NCI-H526 (cell line): ENCODE results near the gene B4GALT7.
"Not testable (repeated sequence)": the region's sequence is repeated elsewhere in the genome, so short reads cannot be mapped to it uniquely, and the experiment has no call there.

Experiments
- DNase-seq, 2 experiments: peaks; one replicate each; lab custom pipeline; 2025; lab: John Stamatoyannopoulos, UW

B4GALT7 gene

GRCh38 chr5:177599731-177600507 is at the start of gene B4GALT7:
Gene B4GALT7 (plus strand): TSS chr5:177600132. CDS start chr5:177600211, 79 bp downstream.
- DNase-seq, result peak in 1 of 2 experiments; percentile 87

- no peak for DNase-seq
Observed at GRCh38 chr5:177552839-177553455, 47.0 kb upstream of the B4GALT7 start.

- peak in 1 of 2 experiments; percentile 47 for DNase-seq
Observed at GRCh38 chr5:177553671-177554429, 46.1 kb upstream of the B4GALT7 start.

- DNase-seq, result peak; percentile 76 to 90
Observed at GRCh38 chr5:177554474-177555111, 45.3 kb upstream of the B4GALT7 start, which contains the start of gene FAM193B. Gene FAM193B (minus strand): TSS chr5:177554563. CDS start chr5:177554458, 105 bp downstream.

GRCh38 chr5:177555228-177555627 is 44.7 kb upstream of the B4GALT7 start:
- DNase-seq, result no peak

- no peak for DNase-seq
Observed at GRCh38 chr5:177555665-177556064, 44.3 kb upstream of the B4GALT7 start.

GRCh38 chr5:177557041-177557647 is 42.8 kb upstream of the B4GALT7 start:
- DNase-seq, result peak in 1 of 2 experiments; percentile 20

GRCh38 chr5:177557796-177558195 is 42.1 kb upstream of the B4GALT7 start:
- no peak for DNase-seq

- not testable (repeated sequence) for DNase-seq
Observed at GRCh38 chr5:177559446-177559941, 40.4 kb upstream of the B4GALT7 start.

GRCh38 chr5:177565046-177565445 is 34.9 kb upstream of the B4GALT7 start:
- DNase-seq, result no peak

GRCh38 chr5:177568326-177568725 is 31.6 kb upstream of the B4GALT7 start:
- no peak for DNase-seq

GRCh38 chr5:177569894-177570293 is 30.0 kb upstream of the B4GALT7 start:
- no peak for DNase-seq

- no peak for DNase-seq
Observed at GRCh38 chr5:177575488-177575887, 24.4 kb upstream of the B4GALT7 start.

- DNase-seq, result peak; percentile 3 to 45
Observed at GRCh38 chr5:177576169-177576568, 23.8 kb upstream of the B4GALT7 start.

- DNase-seq, result no peak
Observed at GRCh38 chr5:177578316-177578715, 21.6 kb upstream of the B4GALT7 start.

GRCh38 chr5:177588413-177588909 is 11.5 kb upstream of the B4GALT7 start:
- no peak for DNase-seq

GRCh38 chr5:177590406-177590805 is 9.5 kb upstream of the B4GALT7 start:
- no peak for DNase-seq

- no peak for DNase-seq
Observed at GRCh38 chr5:177591690-177592009, 8.3 kb upstream of the B4GALT7 start.

- DNase-seq, result peak; percentile 28 to 88
Observed at GRCh38 chr5:177592010-177592834, 7.7 kb upstream of the B4GALT7 start, which contains the start of gene TMED9. Gene TMED9 (plus strand): TSS chr5:177592203. CDS start chr5:177592215, 12 bp downstream.

- DNase-seq, result no peak
Observed at GRCh38 chr5:177592905-177593304, 7.0 kb upstream of the B4GALT7 start.
